Tibial nerve (tissue), 4 donors: ENCODE measurements around the gene HSPA9. TPM values are rescaled to one million over a fixed set of nuclear protein-coding genes. Genes with fewer than 3 reads are reported as not detected.

Experiments
- DNase-seq, 2 donors: peaks; one replicate each; pipeline ENCODE4 v3.0.0-alpha.2; 2019; ENCODE audit warnings: low spot score in 2 of 2
- H3K27ac ChIP-seq, 4 donors: fragments of 200-600 bp; sonication (generic) in 3 of 4; one replicate each; pipeline ENCODE4 v1.5.1; 2017 to 2019; ENCODE audit warnings: mild to moderate bottlenecking in 1 of 4
- H3K27me3 ChIP-seq, 2 donors: fragments of 200-600 bp; sonication (generic) in 1 of 2; one replicate each; pipeline versions ENCODE4 v1.5.1 to v1.6.0; 2017 to 2019
- H3K36me3 ChIP-seq, 3 donors: fragments of 200-600 bp; sonication (generic); one replicate each; pipeline ENCODE4 v1.5.1; 2018 to 2019
- H3K4me1 ChIP-seq, 4 donors: fragments of 200-600 bp; sonication (generic) in 3 of 4; one replicate each; pipeline ENCODE4 v1.5.1; 2017 to 2019
- H3K4me3 ChIP-seq, 4 donors: fragments of 200-600 bp; sonication (generic) in 3 of 4; one replicate each; pipeline ENCODE4 v1.5.1; 2017 to 2019; ENCODE audit warnings: mild to moderate bottlenecking in 1 of 4, moderate library complexity in 1 of 4
- H3K9me3 ChIP-seq, 4 donors: fragments of 200-600 bp; sonication (generic) in 3 of 4; one replicate each; pipeline ENCODE4 v1.5.1; 2017 to 2019
- EP300 ChIP-seq, 2 donors: sonication (generic); formaldehyde crosslinking; IDR thresholded peaks; one replicate each; pipeline ENCODE4 v1.6.1; 2017; ENCODE audit warnings: antibody characterized with exemption in 2 of 2, mild to moderate bottlenecking in 1 of 2
- POLR2A ChIP-seq, 2 donors: fragments of 450-650 bp; IDR thresholded peaks; one replicate each; pipeline ENCODE4 v1.6.1; 2017; ENCODE audit warnings: antibody characterized with exemption in 2 of 2, mild to moderate bottlenecking in 2 of 2, moderate library complexity in 2 of 2
- WGBS, 2 donors: methylation state at CpG; one replicate each; pipeline ENCODE4 v1.1.5; 2018; 5-methylcytosine and 5-hydroxymethylcytosine counted together
- total RNA-seq, 4 donors: library from RNA; depleted of rRNA; stranded (reverse); fragments of >200 nt; gene quantifications; one replicate each; pipeline ENCODE4 v1.1.0, GENCODE V29; 2016
- TF ChIP-seq, protein P1 (sequence below), 5 experiments: fragments of 200-600 bp in 3 of 5; fragments of 450-650 bp in 2 of 5; sonication (generic) in 3 of 5; IDR thresholded peaks; one replicate each; pipeline ENCODE4 v1.5.1; 2016 to 2019; ENCODE audit warnings: antibody characterized with exemption in 5 of 5, mild to moderate bottlenecking in 3 of 5, moderate library complexity in 2 of 5

Gene HSPA9
- total RNA-seq, 4 donors from 2014 or later = 154 to 230 (median 201) TPM

DNA sequence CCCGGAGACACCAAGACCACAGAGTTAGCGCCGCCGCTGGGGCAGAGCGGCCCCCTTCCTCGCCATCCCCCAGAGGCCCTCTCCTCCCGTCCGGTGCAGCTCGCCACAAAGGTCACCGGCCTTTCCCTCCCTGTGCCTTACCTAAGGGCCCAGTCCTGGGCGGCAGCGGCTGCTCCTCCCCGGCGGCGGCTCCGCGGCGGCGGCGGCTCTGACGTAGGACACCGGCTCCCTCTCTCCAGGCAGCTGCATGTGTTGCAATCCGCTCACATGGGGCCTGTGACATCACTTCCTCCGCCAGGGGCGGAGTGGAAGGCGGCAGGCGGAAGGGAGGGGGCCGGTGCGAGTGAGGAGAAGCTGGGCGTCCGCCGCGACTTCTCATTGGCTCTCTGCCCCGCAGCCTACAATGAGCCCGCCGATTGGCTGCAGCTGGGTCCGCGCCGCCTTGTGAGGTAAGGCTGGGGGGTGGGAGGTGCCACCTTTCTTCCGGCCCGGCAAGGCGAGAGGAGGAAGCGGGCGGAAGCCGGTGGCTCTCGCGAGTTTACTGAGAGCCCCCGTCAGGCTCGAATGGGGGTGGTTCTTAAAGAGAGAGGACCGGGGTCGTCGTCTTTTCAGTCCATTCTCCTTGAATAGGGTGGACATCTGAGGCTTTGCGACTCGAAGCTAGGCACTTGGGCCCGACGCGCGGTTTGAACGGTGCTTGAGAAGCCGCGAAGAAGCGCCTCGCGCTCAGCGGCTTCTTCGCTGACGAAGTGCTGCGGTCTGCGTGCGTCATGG, 32.1 kb downstream of the HSPA9 start, which contains the start of gene ETF1:
Gene ETF1 (minus strand): TSS at position 281 of the 774 bp plus-strand sequence. CDS start 318 bp downstream, outside the sequence.
- TF ChIP-seq POLR2A (IDR thresholded peaks at IDR 0.05) = peak; percentile 99
- TF ChIP-seq, protein P1, sequence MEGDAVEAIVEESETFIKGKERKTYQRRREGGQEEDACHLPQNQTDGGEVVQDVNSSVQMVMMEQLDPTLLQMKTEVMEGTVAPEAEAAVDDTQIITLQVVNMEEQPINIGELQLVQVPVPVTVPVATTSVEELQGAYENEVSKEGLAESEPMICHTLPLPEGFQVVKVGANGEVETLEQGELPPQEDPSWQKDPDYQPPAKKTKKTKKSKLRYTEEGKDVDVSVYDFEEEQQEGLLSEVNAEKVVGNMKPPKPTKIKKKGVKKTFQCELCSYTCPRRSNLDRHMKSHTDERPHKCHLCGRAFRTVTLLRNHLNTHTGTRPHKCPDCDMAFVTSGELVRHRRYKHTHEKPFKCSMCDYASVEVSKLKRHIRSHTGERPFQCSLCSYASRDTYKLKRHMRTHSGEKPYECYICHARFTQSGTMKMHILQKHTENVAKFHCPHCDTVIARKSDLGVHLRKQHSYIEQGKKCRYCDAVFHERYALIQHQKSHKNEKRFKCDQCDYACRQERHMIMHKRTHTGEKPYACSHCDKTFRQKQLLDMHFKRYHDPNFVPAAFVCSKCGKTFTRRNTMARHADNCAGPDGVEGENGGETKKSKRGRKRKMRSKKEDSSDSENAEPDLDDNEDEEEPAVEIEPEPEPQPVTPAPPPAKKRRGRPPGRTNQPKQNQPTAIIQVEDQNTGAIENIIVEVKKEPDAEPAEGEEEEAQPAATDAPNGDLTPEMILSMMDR (IDR thresholded peaks at IDR 0.05) = peak in 2 of 5 experiments; percentile 52 to 56
- peak; percentile 98 to 100 for TF ChIP-seq EP300 (IDR thresholded peaks at IDR 0.05)
- DNase-seq = peak; percentile 100
- peaks cover 0 to 77% (median 38%) of the 10 kb centered on the region in 4 donors for H3K4me1 ChIP-seq
- H3K27me3 ChIP-seq = no peaks in the 10 kb centered on the region
- H3K36me3 ChIP-seq = no peaks in the 10 kb centered on the region
- WGBS, 2 donors = 0% methylated on average over 26 to 63 of the region's 70 CpGs
- H3K4me3 ChIP-seq = peak within 1 kb of the TSS; percentile 76 to 99 (median 82)
- H3K9me3 ChIP-seq = no peaks in the 10 kb centered on the region
- peak within 1 kb of the TSS; percentile 96 to 100 (median 98) for H3K27ac ChIP-seq

DNA sequence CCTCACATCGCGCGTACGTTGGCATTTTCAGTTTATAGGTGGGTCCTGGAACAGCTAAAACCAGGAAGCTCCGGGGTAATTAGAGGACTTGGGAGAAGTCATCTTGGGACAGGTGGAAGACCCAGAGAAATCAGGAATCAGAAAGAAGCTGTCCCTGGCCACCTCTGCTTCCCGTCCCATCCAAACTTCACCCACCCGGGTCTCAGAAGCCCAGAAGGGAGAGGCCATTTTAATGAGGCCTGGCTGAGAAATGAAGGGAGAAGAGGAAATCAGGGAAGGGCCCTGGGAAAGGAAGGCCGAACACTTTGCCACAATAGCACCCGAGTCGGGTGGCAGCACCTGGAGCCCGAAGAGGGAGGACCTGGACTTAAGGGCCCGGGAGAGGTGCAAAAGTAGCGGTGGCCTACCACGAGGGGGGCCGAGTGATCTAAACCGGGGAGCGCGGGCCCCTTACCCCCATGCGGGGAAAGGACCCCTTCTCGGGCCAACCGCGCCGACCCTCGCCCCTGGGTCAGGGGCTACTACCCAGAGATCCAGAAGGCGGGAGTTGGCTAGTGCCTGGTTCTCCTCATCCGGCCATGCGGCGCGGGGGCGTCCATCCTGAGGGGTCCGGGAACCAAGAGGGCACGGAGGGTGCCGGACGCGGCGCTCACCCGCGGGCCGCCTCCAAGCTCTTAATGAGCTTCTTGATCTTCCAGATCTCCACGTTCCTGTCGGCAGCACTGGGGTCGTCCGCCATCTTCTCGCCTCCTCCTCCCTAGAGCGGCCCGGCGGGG, 32.8 kb downstream of the HSPA9 start:
- Histone ChIP-seq H3K4me3 (peak overlapping the region; percentile 58 to 99 (median 82)), H3K4me1 (peaks cover 0 to 73% (median 38%) of the 10 kb centered on the region in 4 donors), H3K27me3 (no peaks in the 10 kb centered on the region), H3K9me3 (no peaks in the 10 kb centered on the region), H3K27ac (peak overlapping the region; percentile 80 to 100 (median 98)), H3K36me3 (no peaks in the 10 kb centered on the region)
- 0 to 1% methylated on average over 35 to 47 of the region's 47 CpGs for WGBS, 2 donors
- DNase-seq = no peak
- TF ChIP-seq, protein P1 (IDR thresholded peaks at IDR 0.05) = no peak
- TF ChIP-seq POLR2A (IDR thresholded peaks at IDR 0.05) = no peak
- TF ChIP-seq EP300 (IDR thresholded peaks at IDR 0.05) = no peak

DNA sequence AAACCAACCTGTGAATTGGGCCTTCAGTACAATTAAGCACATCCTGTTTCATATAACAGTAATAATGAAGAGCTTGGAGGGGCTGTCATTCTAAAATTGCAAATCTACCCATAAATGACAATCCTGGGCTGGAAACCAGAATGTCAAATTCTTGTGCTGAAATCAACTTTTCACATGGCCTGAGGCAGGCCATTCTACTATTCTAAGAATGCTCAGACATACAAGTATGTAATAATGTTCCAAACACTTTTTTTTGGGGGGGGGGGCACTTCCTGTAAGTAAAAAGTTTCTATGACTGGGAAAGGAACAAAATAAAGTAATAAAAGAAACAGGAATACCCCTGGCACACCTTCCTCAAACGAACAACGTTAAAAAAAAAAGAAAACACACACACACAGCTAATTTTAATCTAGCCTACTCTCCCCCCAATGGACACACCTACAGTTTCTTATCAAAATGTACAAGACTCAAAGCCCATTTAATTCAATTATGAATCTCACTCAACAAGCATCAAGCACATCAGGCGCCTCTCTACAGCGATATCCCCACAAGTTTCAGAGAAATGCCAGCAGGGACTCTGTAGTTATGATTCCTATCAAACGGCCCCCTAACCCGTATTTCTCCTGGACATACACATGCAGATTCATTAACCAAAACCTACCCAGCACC, 33.6 kb downstream of the HSPA9 start:
- peak overlapping the region; percentile 58 to 99 (median 82) for H3K4me3 ChIP-seq
- 13 to 18% methylated on average over 6 of the region's 6 CpGs for WGBS, 2 donors
- no peaks in the 10 kb centered on the region for H3K27me3 ChIP-seq
- DNase-seq = no peak
- peak overlapping the region; percentile 80 to 100 (median 98) for H3K27ac ChIP-seq
- no peak for TF ChIP-seq POLR2A (IDR thresholded peaks at IDR 0.05)
- H3K36me3 ChIP-seq = no peaks in the 10 kb centered on the region
- peaks cover 0 to 73% (median 38%) of the 10 kb centered on the region in 4 donors for H3K4me1 ChIP-seq
- H3K9me3 ChIP-seq = no peaks in the 10 kb centered on the region

DNA sequence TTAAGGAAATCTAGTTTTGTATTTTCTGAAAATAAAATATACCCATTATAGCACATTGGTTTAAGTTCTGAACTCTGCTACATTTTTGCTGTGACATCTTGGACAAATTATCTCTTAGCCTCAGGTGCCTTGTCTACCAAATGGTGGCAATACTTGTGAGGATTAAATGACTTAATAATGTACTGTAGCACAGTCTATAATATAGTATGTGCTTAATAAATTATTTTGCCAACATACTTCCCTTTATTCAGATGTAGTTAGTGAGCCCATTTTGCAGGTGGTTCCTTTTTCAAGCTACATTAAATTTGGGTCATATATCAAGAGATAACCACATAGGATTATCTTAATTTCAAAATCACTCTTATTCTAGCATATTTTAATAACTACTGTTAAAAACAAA, 35.4 kb downstream of the HSPA9 start:
- Histone ChIP-seq H3K36me3 (no peaks in the 10 kb centered on the region), H3K9me3 (no peaks in the 10 kb centered on the region), H3K27me3 (no peaks in the 10 kb centered on the region), H3K27ac (no peak overlapping the region), H3K4me1 (peaks cover 0 to 64% (median 27%) of the 10 kb centered on the region in 4 donors), H3K4me3 (no peak overlapping the region)
- DNase-seq = no peak
- TF ChIP-seq, protein P1 (IDR thresholded peaks at IDR 0.05) = no peak
- TF ChIP-seq EP300 (IDR thresholded peaks at IDR 0.05) (no peak), POLR2A (IDR thresholded peaks at IDR 0.05) (no peak)

DNA sequence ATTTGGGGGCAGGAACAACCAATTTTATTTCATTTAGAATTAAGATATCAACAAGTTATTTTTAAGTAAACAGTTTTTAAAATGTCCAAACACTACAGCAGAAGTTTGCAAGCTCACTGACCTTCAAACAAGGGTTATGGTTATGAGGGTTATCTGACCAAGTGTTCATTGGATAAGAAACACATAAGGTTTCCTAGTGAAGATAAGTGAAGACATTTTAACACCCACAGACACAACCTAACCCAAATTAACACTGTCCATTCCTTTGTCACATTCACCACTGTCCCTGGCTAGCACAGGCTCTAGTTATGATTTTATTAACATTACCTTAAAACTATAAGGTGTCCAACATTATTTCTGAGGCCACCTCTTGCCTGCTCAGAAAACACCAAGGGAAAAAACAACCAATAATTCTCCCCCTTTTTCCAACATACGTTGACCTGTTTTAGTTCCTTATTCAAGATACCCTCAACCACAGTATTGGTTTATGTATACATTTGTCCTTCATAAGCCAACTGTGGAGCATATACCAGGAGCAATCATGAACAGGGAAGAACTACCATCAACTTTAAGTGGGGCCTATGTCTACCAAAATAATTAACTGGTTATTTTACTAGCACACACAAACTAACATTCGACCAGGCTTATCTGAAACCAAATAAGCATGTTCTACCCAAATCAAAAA, 36.1 kb downstream of the HSPA9 start:
- TF ChIP-seq POLR2A (IDR thresholded peaks at IDR 0.05) (no peak), EP300 (IDR thresholded peaks at IDR 0.05) (no peak)
- TF ChIP-seq, protein P1 (IDR thresholded peaks at IDR 0.05) = no peak
- Histone ChIP-seq H3K27me3 (no peaks in the 10 kb centered on the region), H3K4me1 (peaks cover 0 to 64% (median 20%) of the 10 kb centered on the region in 4 donors), H3K4me3 (no peak overlapping the region), H3K9me3 (no peaks in the 10 kb centered on the region), H3K36me3 (no peaks in the 10 kb centered on the region), H3K27ac (no peak overlapping the region)
- WGBS, 2 donors = 66 to 83% methylated on average over 2 of the region's 2 CpGs
- no peak for DNase-seq
